A172 (cell line): Measurements from ENCODE around the gene SF1. TPM values are rescaled to one million over a fixed set of nuclear protein-coding genes. Genes with fewer than 3 reads are reported as not detected.

Source experiments
- DNase-seq: peaks from one replicate; pipeline ENCODE4 v3.0.0-alpha.2; 2015; ENCODE audit warnings: low spot score
- total RNA-seq: library from RNA; depleted of rRNA; stranded (reverse); fragments of >200 nt; shearing (Covaris generic); gene quantifications from 2 replicates; pipeline ENCODE4 v1.2.3, GENCODE V29; 2014

Gene SF1
- total RNA-seq, 1 experiment from 2014 or later, result 61.8 TPM

DNA sequence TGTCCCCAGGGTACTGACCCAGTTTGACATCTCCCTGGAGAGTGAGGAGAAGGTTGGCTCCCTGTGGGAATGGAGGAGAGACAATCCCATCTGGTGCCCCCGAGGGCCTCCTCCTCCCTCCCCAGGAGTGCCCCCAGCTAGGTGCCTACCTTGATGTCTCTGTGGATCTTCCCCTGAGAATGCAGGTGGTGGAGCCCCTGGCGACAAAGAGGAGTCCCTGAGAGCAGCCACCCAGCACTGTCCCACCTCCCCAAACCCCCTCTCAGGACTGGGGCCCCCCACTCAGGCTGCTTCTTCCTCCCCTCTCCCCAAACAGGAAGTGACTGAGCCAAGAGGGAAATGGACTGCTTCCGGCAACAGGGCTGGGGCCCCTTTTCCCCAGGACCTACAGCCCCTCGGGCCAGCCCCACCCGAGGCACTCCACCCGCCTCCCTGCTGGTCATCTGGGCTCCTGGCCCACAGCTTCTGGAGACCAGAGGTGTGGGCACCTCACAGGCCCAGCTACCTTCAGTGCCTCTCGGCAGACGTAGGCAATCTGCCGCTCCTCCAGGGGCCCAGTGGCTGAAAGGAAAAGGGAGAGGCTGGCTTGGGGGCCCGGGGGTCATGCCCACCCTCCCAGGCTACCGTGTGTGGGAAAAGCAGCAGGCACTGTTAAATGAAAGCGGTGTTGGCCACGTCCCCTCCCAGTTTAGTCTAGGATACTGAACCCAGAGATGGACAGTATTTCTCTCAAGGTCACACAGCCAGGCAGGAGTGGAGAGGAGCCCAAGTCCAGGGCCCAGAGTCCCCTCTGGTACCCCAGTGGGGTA is 23.4 kb upstream of the SF1 start:
- DNase-seq, result no peak

DNA sequence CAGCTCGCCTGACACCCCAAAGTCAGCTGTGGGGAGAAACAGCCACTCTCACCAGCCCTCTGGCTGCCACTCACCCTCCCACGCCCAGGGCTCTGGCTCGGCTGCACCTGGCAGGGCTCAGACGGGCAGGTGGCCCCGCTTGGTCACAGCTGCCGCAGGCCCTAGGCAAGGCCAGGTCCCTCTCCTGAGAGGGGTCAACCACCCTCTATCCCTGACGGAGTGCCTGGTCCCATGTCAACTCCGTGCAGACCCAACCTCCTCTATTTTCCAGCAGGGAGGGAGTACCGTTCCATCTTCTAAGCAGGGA is 22.8 kb upstream of the SF1 start:
- no peak for DNase-seq

DNA sequence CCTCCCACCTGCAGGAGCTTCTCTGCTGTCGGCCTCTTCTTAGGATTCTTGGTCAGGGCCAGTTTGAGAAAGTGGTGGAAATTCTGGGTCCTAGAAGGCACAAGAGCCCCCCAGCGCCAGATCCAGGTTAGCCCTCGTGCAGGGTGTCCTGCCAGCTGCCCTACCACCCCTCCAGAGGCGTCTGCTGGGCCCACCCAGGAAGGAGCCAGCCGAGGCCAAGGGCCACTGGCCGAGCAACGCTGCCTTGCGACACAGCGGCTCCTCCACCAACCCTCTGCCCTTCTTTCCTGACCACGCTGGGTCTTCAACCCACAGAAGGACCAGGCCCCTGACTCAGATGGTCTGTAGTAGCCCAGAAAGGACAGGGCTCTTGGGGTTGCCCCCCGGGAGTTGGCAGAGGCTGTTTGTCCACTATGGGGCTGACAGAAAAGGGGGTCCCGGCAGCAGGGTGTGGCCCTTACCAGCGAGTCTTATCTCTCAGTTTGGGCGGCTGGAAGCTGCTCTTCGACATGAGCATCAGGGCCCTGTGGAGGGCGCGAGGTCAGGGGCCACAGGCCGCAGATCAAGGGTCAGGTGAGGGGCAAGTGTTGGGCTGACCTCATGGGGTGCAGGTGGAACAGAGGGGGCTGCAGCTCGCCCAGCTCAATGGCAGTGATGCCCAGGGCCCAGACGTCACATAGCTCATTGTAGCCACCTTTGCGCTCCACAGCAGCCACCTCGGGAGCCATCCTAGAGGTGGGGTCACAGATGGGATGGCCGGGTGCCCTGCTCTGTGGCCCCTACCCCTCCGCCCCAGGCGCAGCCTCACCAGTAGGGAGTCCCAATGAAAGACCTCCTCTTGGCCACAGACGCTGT is 22.2 kb upstream of the SF1 start:
- DNase-seq, result no peak

DNA sequence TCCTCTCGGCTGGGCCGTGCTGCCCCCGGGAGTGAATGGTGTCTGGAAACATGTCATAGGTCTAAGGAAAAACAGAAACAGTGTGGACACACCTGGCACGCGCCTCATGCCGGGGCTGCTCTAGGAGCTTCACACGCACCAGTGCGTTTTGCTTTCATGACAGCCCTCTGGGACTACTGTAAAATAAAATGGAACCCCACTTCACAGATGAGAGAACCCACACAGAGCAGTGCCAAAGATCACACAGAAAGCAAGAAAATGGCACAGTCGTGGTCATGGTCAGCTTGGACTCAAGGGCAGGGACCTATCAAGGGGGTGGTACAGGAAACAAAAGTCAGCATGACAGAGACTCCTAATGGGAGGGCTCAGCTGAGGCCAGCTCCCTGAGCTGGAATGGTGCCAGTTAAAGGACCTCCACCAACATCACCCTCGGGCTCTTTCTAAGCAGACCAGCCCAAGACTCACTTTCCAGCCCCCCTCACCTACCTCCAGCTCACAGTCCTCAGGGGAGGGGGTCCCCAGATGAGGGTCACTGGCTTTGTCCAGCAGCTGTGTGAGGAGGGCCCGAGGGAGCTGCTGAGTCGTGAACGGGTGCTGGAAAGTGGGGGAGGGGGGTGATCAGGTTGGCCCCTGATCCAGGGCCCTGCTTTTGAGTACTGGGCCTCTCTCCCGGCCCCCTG is 21.4 kb upstream of the SF1 start:
- DNase-seq, result no peak

DNA sequence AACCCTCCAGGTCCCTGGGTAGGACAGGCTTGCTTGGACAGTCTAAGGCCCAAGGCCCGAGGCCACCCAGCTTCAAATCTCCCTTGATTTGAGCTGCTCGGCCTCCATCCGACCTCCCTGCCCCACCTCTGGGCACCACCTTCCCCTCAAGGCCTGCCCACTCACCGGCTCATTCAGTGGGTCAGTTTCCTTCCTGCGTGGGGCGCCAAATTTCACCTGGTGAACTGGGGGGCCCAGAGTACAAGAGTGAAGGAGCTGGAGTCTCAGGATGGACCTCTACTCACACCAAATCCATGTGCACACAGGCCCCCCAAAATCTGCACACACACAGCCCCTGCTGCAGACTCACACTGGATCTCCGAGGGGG is 20.9 kb upstream of the SF1 start:
- no peak for DNase-seq

DNA sequence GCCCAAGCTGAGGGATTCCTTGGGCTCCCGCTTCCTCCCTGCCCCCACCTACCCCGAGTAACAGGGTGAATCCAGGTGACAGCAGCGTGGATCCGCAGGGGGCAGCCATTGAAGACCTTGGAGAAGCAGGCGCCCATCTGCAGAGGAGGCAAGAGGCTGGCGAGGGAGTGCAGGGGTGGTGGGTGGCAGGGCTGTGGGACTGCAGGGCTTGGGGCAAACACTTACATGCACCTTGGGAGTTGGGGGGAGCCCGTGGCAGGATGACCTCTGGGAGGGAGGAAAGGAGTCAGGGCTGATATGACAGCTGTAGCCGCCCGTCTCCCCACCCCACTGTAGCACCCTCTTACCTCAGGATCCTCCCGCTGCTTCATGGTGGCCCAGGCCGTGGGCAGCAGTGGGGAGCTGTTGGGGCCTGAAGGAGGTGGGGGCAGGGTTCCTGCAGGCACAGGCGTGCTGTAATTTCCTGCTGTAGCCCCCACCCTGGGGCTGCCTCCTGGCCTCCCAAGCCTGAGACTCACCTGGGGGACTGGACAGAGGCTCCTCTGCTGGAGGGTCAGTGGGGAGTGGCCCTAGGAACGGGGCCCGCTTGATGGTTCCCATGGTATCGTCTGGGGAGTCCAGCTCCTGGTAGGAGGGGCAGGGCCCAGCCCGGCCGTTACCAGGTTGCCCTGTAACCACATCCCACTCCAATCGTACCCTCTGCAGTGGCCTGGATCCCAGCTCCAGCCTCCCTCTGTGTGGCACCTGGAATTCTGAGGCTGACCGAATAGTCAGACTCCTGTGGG is 18.6 kb upstream of the SF1 start:
- no peak for DNase-seq

- no peak for DNase-seq
These were observed 17.9 kb upstream of the SF1 start for GRCh38 chr11:64796047-64796756.

DNA sequence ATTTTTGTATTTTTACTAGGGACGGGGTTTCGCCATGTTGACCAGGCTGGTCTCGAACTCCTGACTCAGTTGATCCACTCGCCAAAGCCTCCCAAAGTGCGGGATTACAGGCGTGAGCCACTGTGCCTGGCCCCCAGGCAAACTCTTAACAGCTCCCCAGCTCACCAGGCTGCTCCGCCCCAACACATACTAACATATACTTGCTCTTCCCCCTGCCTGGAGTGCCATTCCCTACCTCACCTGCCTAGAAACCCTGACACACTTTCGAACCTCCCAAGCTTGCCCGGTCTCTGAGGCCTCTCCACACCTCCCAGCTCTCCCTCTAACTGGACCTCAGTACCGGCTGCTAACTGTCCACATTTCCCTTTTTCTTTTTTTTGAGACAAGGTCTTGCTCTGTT is 16.2 kb upstream of the SF1 start:
- no peak for DNase-seq

- DNase-seq, result no peak
These were observed 15.2 kb upstream of the SF1 start for GRCh38 chr11:64793271-64794160.

DNA sequence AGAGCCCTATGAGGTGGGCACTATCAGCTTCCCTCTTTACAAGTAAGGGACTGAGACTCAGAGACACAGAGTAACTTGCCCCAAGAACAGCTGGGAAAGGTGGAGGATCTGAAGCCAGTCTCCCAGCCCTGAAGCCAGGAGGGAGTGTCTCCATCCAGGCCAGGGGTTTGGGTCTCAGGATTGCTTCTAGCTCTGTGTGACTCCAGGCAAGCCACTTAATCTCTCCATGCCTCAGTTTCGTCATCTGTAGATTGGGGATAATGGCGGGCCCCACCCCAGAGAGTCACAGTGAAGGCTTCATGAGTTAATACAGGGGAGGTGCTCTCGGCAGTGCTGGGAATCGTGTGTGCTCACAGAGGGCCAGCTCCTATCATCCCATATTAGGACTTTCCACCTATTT is 14.1 kb upstream of the SF1 start:
- DNase-seq, result no peak

DNA sequence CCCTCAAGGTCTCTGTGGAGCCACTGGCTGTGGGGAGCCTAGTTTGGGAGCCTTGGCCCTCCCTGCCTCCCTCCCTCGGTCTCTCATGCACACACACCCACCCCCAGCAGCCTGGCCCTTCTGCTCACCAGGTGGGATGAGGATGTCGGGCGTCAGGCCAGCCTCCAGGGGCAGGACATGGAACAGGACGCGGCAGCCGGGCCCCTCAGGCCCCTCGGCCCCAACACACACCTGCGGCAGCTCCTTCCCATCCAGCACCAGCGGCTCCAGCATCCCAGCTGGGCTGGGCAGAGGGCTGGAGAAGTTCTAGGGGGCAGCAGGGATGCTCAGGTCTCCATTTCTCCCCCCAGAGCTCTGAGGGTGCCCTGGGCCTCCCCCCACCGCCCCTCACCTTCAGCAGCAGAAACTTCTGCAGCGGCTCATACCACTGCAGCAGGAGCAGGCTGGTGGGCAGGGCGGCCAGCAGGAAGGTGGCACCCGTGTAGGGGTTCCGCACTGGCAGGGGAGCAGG is 13.5 kb upstream of the SF1 start:
- no peak for DNase-seq

DNA sequence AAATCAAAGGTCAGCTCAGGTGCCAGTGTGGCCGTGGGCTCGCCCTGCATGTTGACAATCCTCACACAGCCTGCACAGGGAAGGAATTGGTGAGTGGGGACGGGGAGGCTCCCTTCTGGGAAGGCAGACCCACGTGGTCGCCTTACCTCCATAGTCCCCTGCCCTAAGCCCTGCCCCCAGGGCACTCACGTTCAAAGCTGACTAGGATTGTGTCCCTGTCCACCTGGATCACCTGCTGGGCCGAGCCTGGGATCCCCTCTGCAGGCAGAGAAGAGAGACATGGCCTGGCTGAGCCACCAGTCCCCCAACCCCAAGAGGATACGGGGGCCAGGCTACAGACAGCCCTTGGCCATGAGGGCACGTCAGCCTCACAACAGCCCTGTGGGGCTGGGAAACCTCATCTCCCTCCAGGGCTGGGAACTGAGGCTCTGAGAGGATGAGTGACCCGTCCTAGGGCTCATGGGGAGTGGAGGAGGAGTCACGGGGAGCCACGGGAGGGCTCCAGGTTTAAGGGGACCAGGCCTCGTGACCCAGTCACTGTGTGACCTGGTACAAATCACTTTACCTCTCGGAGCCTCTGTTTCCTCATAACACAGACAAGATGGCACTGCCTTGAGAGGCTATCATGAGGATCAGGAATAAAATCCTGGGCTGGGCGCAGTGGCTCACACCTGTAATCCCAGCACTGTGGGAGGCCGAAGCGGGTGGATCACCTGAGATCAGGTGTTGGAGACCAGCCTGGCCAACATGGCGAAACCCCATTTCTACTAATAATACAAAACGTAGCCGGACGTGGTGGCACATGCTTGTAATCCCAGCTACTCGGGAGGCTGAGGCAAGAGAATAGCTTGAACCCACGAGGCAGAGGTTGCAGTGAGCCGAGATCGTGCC is 12.1 kb upstream of the SF1 start:
- no peak for DNase-seq

DNA sequence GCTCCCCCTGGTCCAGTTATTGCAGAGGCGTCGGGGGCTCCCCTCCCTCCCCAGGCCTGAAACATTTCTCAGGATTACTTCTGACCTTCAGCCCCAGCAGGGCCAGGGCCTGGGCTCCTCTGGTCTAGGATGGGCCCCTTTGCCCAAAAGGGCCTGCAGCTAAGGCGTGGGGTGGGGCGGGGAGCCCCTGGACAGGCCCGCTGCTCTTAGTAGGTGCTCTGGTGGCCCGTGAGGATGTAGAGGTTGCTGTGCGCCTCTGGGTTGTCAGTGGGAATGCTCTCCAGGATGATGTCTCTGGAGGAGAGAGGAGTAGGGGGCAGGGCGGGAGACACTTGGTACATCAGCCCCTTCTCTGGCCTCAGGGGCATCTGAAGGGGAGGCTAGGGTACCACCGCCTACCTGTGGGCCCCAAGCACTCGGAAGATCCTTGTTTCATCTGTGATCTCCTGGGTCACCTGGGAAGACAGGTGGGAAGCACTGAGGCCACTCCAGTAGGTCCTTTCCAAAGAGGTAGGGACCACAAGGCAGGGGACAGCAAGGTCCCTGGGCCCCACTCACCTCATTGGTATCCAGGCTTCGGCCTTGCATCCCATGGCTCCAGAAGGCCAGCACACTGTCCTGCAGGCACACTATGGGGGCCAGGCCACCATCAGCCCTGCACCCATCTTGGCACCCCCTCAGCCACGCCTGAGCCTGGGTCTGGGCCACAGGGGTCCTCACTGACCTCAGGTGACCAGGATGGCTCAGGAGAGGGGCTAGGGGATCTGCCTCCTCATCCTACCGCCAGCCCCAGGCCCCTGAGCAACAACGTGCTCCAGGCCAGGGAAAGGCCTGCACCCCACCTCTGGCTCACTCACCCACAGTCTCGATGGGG is 11.2 kb upstream of the SF1 start:
- DNase-seq, result no peak

DNA sequence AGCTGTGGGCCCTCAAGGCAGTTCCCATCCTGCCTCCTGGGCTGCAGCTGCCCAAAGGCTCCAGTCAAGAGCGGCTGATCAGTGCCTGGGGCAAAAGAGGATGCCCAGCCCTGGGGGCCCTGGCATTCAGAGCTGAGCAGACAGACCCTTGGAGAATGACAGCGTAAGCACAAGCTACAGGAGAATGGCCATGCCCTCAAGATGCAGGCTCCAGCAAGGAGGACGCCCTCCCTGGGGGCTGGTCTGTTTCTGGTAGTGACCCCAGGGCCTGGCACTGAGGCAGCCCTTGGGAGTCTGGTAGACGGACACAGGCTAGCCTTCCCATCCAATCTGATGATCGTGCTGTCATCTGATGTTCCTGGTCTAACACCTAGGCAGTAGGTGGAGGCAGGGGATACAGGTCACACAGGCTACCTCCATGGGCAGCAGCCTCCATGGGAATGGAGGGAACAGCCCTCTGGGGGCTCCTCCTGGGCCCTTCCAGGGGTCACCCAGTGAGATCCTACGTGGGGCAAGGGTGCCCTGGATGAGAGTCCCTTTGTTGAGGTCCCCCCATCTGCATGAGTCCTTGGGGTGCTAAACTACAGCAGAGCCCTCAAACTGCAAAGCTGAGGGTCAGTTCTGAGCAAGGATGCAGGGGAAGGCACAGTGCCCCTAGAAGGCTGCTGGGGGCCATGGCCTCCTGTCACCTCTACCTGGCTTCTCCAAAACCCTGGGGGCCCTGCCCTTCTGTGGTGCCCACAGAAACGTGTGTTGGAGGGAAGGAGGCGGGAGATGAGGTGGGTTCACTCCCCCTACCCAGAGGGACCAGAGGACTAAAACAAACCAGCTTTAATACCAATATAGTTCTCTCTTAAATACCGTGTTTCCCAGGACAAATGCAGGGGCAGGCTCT is 10.2 kb upstream of the SF1 start:
- no peak for DNase-seq

GRCh38 chr11:64787526-64788320 is 9.4 kb upstream of the SF1 start:
- DNase-seq, result peak; percentile 51

DNA sequence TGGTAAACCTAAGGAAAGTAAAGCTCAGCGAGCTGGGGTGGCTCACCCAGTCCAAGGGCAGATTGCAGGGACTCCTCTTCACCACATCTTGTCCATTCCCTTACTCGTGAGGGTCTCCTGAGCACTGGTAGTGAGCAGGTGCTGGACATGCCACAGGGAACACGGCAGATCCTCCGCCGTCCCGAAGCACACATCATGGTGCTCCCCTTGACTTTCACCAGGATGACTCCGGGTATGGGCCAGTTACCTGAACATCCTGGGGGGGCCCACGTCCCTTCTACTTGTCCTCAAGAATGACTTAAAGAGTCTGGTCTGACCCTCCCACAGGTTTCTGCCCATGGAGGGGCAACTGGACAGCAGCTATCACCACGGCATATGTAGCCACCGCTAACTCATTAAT is 8.0 kb upstream of the SF1 start:
- DNase-seq, result no peak
